Astrocyte of the spinal cord (primary cell): ENCODE data around the gene KIF26A.

Source experiments
- DNase-seq: peaks from one replicate; pipeline ENCODE4 v3.0.0; 2011; ENCODE audit warnings: low read depth, low spot score
- H3K4me3 ChIP-seq: 2 replicates; pipeline ENCODE4 v1.5.1; 2011; ENCODE audit warnings: low read depth, mild to moderate bottlenecking, low read length, moderate library complexity
- in situ Hi-C: cut with HindIII; loops from 2 replicates; pipeline ENCODE4 v1.10.0; 2017; ENCODE audit warnings: low sequenced_read_pairs
- TF ChIP-seq, protein P1 (sequence below): IDR thresholded peaks from 2 replicates; pipeline ENCODE4 v1.5.1; 2012; ENCODE audit warnings: low read depth, mild to moderate bottlenecking, low read length, inconsistent platforms

Gene KIF26A

DNA sequence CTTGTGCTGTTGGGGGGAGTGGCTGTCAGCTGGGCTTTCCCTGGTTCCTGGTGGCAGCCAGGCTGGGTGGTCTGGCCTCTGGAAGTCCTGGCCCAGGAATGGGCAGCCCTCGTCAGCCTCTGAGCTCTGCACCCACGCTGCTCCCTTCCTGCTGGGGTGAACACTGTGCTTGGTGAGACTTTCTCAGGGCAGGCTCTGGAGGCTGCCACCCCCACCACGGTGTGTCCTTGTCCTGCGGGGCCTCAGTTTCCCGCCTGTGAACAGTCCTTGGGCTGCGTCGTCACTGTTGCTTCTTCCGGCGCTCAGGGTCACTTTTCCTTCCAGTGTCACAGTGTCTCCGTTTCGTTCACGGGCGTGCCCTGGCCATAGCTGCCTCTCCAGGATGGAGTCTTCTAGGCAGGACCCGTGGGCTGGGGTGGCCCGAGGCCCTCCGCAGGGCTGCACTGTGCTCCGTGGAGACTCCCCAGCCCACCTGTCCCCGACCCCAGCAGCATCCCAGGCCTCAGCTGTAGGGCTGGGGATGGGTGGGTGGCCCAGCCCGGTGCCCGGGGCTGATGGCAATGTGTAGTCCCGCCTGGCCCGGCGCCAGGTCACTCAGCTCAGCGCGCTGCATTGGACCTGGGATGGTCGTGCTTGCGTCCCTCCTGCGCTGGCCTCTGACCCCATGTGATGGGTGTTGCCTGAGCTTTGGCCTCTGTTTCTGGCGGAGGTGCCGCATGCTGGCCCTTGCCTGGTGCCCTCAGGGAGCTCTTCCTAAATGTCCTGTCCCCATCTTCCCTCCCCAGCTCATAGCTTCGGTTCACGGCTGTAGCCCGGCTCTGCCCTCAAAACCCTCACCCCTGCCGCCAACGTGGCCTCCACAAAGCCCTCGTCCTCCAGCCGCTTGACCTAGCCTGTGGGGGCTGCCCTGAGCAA, 6.8 kb downstream of the KIF26A start:
- TF ChIP-seq, protein P1, sequence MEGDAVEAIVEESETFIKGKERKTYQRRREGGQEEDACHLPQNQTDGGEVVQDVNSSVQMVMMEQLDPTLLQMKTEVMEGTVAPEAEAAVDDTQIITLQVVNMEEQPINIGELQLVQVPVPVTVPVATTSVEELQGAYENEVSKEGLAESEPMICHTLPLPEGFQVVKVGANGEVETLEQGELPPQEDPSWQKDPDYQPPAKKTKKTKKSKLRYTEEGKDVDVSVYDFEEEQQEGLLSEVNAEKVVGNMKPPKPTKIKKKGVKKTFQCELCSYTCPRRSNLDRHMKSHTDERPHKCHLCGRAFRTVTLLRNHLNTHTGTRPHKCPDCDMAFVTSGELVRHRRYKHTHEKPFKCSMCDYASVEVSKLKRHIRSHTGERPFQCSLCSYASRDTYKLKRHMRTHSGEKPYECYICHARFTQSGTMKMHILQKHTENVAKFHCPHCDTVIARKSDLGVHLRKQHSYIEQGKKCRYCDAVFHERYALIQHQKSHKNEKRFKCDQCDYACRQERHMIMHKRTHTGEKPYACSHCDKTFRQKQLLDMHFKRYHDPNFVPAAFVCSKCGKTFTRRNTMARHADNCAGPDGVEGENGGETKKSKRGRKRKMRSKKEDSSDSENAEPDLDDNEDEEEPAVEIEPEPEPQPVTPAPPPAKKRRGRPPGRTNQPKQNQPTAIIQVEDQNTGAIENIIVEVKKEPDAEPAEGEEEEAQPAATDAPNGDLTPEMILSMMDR = no peak
- in situ Hi-C loops = no loop called here
- H3K4me3 ChIP-seq = no peak overlapping the region
- no peak for DNase-seq

DNA sequence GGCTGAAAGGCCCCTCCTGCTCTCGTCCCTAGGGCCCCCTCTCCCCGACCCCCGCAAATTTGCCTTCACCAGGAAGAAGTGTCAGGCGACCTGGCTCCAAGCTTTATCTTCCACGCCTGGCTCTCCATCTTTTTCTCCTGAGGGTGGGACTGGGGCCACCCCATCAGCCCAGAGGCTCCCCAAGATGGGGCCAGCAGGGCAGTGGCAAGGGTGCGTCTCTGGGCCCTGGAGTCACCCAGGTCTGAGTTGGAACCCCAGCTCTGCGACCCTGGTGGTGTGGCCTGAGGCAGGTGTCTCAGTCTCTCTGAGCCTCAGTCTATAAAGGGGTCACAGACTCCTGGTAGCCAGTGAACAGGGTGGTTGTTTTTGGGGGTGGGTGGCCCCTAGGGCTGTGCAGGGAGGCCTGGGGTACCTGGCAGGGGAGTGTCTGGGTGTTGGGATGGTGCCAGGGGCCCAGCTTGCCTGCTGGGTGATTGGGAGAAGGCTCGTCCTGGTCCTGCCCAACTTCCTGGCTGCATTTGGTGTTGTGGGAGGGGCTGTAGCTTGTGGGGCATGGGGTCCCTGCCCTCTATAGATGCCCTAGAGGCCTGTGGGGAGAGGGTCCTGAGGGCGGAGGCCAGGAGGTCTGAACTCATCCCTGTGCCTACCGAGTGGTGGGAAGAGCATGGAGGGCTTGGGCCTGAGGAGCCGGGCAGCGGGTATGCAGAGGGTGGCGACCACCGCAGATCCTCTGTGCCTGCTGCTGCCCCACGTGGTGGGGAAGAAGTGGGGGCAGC, 7.6 kb downstream of the KIF26A start:
- TF ChIP-seq, protein P1 = no peak
- DNase-seq = no peak
- no peak overlapping the region for H3K4me3 ChIP-seq
- in situ Hi-C loops = no loop called here

DNA sequence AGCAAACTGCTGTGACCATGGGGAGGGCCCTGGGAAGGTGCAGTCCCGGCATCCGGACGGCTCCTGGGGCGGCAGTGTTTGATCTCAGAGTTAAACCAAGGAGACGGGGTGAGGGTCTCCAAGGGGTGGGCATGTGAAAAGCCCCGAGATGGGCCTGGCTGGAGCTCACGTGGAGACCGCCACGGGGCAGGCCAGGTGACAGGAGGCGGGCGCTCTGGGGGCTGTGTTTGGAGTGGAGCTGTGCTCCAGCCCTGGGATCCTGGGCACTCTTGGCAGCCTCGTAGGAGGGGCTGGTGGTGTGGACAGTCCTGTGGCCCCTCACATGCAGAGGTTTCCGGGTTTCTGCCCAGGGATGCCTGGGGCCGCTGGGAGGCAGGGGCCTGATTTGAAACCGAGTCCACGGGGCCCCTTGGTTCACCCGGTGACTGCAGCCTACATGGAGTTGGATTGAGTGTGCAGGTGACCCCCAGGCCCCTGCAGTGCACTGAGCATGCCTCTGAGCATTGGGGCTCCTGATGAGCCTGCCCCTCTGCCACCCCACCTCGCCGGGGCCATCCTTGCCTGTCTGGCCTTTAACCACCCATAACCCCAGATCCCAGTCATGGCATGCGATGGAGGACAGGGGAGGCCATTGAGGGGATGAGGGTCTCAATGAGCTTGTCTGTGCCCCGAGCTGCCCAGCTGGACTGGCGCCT, 8.4 kb downstream of the KIF26A start:
- DNase-seq = no peak
- H3K4me3 ChIP-seq = no peak overlapping the region
- TF ChIP-seq, protein P1 = no peak
- in situ Hi-C loops = no loop called here

DNA sequence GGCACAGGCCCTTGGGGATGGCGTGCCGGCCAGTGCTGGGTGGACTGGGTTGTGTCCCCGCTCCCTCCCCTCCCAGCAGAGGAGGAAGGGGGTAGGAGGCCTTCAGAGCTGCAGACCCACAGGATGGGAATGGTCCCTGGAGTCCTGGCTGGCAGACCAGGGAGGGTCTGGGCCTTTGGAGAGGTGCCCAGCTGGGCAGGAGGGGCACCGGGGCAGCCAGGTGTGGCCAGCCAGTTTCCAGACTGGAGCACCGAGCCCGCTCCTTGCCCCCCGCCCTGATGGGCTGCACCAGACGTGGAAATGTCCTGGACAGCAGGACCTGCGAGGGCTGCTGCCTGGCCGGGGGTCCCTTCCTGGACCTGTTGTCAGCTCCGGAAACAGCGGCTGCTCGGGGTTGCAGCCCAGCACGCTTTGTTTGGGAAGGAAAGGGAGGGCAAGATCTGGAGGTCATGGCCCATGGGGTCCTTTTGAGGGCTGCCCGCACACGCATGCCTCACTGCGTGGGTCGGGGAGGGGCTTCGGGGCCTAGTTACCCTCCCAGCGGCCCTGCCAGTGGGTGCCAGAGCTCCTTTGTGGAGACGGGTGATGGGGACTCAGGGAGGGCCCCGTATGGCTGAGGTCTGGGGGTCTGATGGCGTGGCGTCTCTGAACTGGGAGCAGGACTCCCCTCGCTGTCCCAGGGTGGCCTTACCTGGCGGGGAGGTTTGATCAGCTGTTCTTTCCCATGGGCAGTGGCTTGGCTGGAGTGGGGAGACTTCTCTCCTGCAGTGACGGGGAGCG, 9.1 kb downstream of the KIF26A start:
- H3K4me3 ChIP-seq = no peak overlapping the region
- TF ChIP-seq, protein P1 = no peak
- in situ Hi-C loops = no loop called here
- no peak for DNase-seq

DNA sequence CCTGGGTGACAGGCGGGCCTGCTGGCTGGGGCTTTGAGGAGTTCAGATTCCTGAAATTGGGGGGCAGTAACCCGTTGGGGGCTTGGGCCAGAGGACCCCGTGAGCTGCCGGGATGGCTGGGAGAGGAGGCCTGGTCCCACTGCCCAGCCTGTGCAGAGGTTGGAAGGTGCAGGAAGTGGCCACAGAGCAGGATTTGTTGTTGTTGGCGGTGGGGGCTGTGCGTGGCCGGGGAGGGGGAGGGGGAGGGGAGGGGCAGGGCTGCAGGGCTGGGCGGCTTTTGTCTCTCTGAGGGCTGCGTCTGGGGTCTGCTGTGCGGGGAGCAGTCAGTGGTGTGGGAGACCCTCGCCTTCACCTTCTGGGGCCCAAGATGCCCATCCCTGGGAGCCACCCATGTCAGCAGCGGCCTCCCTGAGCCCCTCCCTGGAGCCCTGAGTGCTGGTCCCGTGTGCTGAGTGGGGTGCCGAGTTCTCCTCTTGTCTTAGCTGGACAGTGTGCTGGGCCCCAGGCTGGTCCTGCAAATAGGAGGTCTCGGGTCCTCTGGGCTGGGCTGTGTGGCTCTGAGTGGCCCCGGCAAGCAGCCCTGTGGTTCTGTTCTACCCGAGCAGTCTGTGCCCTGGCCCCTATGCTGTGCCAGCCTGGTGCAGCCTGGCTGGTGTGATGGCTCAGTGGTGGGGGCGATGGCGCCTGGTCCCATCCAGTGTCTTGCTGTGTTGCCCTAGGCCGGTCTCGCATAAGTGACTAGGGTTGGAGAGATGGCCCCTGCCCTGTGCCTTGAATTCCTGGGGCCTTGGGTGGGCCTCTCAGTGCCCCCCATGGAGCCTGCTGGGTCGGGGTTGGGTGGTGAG, 10.3 kb downstream of the KIF26A start:
- no peak for DNase-seq
- no peak overlapping the region for H3K4me3 ChIP-seq
- TF ChIP-seq, protein P1 = no peak
- in situ Hi-C loops = no loop called here
